Femur (tissue), 1 donor: Measurements from ENCODE around the gene FEM1C.

ENCODE experiments used
- DNase-seq: peaks from one replicate; pipeline ENCODE4 v3.0.0-alpha.2; 2017

Gene FEM1C

DNA sequence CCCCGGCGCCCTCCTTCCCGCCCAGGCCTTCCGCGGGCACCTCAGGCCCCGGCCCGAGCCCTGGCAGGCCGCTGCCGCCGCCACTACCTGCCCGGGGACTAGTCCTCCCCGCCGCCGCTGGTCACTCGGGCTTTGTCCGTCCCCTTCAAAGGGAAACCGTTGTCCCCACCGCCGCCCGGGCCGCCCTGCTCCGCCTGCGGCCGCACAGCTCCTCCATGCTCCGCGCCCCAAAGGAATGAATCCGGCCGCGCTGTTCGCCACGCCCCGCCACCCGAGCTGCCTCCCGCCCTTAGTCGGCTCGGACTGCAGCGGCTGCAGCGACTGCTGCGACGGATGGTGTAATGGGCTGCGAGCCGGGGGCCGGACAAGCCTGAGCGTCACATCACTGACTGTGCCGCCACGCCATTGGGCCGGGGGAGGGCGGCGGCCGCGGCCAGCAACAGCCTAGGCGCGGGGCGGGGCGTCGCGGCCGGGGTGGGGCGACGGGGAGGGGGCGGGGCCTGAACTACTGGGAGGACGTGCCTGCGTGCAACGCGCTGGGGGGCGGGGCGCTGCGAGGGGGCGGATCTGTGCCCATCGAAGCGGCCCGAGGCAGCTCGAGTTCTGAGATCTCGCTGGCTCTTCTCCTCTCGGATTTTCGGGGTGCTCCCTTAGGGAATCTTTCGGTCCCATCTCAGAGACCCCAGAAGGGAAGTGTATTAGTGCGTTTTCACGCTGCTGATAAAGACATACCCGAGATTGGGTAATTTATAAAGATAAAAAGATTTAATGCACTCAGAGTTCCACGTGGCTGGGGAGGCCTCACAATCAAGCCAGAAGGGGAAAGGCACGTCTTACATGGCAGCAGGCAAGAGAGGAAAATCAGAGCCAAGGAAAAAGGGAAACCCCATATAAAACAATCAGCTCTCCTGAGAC lies at the start of gene FEM1C:
Gene FEM1C, minus strand, starts transcription at position 340 of the 915 bp plus-strand sequence. CDS start 1,282 bp downstream, outside the sequence.
- DNase-seq = peak; percentile 99

GRCh38 chr5:115589043-115589442 lies 44.5 kb upstream of the FEM1C start:
- DNase-seq = no peak

- DNase-seq = no peak
Measured at GRCh38 chr5:115588640-115589039, 44.1 kb upstream of the FEM1C start.

- no peak for DNase-seq
Measured at GRCh38 chr5:115586525-115587146, 42.1 kb upstream of the FEM1C start.

DNA sequence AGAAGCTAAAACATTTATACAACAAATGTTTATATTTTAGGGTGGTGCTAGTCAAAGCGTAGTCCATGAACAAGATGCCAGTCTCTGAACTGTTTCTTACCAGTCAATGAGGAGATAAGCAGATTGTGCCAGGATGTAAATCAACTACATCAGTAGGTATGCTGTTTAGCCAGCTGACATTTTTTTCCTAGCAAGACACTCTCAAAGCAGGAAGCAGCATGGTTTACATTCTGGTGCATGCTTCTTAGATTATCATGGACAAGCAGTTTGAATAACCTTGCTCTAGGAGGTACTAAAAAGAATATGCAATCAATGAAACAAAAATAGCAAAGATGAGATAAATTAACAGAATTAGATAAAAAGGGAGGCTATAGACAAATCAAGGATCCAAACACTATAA lies 40.7 kb upstream of the FEM1C start:
- DNase-seq = no peak

GRCh38 chr5:115584501-115584900 lies 39.9 kb upstream of the FEM1C start:
- DNase-seq = no peak

DNA sequence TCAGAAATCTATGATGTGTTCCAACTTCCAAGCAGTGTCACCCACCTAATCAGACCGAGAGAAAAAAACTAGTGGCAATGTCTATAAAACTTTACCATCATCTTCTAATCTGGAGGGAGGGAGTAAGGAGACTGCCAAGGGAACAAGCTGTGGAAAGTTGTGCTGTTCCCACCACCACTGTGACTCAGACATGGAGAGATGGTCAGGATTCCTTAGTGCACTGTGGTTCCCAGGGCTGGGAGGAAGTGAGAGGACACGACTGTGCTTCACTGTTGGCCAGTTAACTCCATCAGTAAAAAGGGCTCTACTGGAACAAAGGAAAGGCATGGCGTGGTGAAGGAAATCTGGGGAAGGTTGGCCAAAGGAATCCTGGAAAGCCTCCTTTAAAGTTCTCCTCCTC lies 38.9 kb upstream of the FEM1C start:
- DNase-seq = no peak

DNA sequence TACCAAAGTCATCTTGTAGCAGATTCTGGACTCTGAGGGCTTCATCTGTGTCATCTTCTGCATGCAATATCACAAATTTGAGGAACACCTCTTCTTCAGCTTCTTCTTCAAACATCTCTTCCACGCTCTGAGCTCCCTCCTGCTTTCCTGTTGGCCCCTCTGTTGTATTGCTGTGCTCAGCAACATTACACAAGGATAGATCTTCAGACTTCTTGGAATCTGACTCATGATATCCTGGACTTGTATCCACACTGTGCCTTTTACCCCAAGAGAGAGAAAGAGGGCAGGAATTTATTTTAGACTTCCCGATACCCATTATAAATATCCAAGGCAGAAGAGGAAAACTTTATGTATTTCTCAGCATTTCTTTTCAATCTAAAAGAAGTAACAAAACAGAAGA lies 36.4 kb upstream of the FEM1C start:
- no peak for DNase-seq

- DNase-seq = no peak
Measured at GRCh38 chr5:115579747-115580173, 35.2 kb upstream of the FEM1C start.

DNA sequence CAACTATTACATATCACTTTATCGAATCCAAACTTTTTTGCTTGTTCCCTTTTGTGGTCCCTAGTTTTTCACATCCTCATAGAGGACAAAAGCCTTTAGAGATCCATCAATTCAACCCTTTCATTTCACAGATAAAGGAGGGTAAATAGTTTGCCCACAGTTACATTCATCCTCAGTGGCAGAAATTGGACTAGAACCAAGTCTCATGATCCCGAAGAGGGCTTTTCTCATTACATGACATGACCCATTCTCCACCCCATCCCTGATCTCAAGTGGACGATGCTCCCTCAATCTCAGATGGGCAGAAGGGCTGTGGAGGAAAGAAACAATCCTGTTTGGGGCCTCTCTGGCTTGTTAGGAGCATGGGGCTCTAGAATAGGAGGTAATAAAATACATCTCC lies 34.6 kb upstream of the FEM1C start:
- DNase-seq = no peak

- no peak for DNase-seq
Measured at GRCh38 chr5:115578657-115579056, 34.1 kb upstream of the FEM1C start.

DNA sequence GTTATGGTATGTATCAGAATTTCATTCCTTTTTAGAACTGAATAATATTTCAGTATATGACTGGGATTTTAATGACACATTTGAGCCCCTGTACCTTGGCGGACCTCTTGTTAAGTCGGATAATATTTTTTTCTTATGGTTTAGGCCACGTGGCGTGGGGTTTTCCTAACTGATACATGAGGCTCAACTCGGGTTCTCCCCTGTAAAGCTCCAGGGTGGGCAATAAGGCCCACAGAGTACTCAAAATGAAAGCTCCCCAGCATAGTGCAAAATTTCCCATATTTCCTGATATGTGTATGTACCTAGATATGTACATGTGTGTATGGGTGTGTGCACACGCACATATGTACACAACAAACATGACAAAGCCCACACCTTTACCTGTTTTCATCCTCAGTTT lies 33.2 kb upstream of the FEM1C start:
- no peak for DNase-seq

GRCh38 chr5:115577329-115577728 lies 32.8 kb upstream of the FEM1C start:
- no peak for DNase-seq

GRCh38 chr5:115575167-115576070 lies 30.8 kb upstream of the FEM1C start:
- DNase-seq = no peak

DNA sequence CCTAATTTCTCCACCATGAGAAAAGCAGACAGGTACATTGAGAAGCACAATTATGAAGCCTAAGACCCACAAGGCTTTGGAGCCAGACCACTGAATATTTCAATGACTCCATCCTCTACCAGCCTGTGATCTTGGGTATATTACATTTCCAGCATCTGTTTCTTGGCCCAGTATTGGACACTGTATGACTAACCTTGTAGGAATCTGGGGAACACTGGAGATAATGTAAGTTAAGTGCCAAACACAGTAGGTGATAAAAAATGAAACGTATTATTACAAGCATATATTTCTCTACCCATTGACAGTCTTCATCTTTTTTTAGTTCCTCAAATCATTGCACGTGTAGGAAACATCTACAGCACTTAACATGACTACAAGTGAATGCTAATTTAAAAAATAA lies 28.6 kb upstream of the FEM1C start:
- no peak for DNase-seq

DNA sequence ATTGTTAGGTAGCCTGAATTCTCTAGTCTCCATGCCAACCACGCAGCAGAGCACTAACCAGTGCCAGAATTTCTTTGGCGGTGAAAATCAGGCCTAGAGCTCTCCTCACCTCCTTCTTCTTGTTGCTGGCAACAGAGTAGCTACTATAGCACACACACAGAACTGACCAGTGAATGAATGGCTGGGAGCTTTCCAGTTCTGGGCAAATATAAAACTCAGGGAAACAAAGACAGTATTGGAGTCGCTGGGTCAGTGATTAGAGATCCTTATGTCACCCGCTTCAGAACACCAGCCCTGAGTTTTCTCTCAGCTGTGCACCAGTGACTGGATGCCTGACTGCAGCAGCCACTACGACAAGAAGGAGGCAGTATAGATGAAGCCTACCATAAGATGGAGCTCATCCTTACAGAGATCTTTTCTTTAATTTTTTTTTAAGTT lies 26.9 kb upstream of the FEM1C start:
- peak; percentile 23 for DNase-seq

GRCh38 chr5:115568668-115569067 lies 24.1 kb upstream of the FEM1C start:
- DNase-seq = no peak

DNA sequence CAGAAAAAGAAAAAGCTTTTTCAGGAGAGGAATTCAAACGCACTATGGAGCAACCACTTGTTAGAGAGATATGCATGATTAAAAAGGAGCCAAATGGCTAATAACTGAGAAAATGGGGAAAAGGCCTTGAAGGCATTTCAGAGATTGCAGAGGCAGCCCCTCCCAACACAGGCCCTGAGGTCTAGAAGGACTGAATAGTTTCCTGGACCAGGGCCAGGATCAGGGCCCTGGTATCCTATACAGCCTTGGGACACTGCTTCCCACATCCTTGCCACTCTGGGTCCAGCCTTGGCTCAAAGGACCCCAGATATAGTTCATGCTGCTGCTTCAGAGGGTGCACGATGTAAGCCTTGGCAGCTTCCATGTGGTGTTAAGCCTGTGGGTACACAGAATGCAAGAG lies 20.7 kb upstream of the FEM1C start:
- DNase-seq = no peak

- no peak for DNase-seq
Measured at GRCh38 chr5:115561176-115561575, 16.6 kb upstream of the FEM1C start.

GRCh38 chr5:115559524-115559923 lies 14.9 kb upstream of the FEM1C start:
- DNase-seq = no peak

DNA sequence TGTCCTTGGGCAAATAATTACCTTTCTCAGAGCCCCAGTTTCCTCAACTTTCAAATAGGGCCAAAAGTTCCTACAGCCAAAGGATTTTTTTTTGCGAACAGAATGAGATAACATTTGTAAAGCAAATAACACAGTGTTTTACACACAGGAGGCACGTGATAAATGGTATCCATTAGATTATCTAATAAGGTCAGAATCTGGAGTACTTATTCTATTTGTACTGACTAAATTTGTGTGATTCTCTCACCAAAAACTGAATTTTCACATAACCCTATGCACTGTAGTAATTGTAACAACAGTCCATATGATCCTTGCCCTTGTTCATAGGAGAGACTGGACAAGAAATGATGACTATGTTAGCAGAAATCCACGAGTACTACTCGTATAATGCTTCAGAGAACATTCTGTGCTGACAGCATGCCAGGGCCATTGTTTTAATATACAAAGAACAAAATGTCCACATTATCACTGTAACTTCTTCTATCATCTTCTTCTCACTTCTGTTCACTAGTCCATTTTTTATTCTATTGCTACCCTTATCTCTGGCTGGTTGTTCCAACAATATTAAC lies 13.9 kb upstream of the FEM1C start:
- no peak for DNase-seq

GRCh38 chr5:115557667-115558387 lies 13.3 kb upstream of the FEM1C start:
- DNase-seq = no peak
